Panc1 (cell line): Measurements from ENCODE around the gene SMIM35. TPM values are rescaled to one million over a fixed set of nuclear protein-coding genes. Genes with fewer than 3 reads are reported as not detected.

Source experiments
- ATAC-seq: fragments of 200-7000 bp; cut with Tn5 transposase; 2 replicates; pipeline ENCODE4 v1.9.1; 2020; ENCODE audit warnings: mild to moderate bottlenecking, moderate library complexity
- BruUV-seq: library from RNA; stranded (reverse); fragments of 400-500 nt; replicated peaks from 2 replicates; lab custom pipeline; 2021; lab: Mats Ljungman, UMichigan
- CTCF ChIA-PET: fragments of 300-600 bp; sonication (Branson Sonifier 250); formaldehyde crosslinking; loops from one replicate; lab custom pipeline; 2022; ENCODE audit warnings: antibody characterized with exemption; lab: Charles Lee
- POLR2A ChIA-PET: fragments of 300-600 bp; sonication (Branson Sonifier 250); formaldehyde crosslinking; loops from one replicate; lab custom pipeline; 2022; ENCODE audit warnings: antibody characterized with exemption; lab: Charles Lee
- DNase-seq: peaks from one replicate; pipeline ENCODE4 v3.0.0-alpha.2; 2010; ENCODE audit warnings: low read depth, low spot score
- H3K27ac ChIP-seq: 2 replicates; pipeline ENCODE4 v1.5.1; 2011; ENCODE audit warnings: mild to moderate bottlenecking, low read length, inconsistent platforms
- H3K27me3 ChIP-seq: fragments of 200-500 bp; sonication (Bioruptor generic); 2 replicates; pipeline ENCODE4 v1.6.0; 2014; ENCODE audit warnings: low read length, inconsistent platforms; ENCODE audit not compliant: control insufficient read depth, insufficient read depth
- H3K36me3 ChIP-seq: fragments of 200-500 bp; sonication (Bioruptor generic); 2 replicates; pipeline ENCODE4 v1.5.1; 2014; ENCODE audit warnings: inconsistent platforms, mild to moderate bottlenecking, low read length, moderate library complexity; ENCODE audit not compliant: control insufficient read depth, insufficient read depth
- H3K4me1 ChIP-seq: 2 replicates; pipeline ENCODE4 v1.5.1; 2011; ENCODE audit warnings: inconsistent platforms, mild to moderate bottlenecking, low read length, moderate library complexity; ENCODE audit not compliant: control insufficient read depth, insufficient read depth
- H3K4me3 ChIP-seq, 2 experiments: 2 replicates each; pipeline ENCODE4 v1.5.1; 2011 to 2012; ENCODE audit warnings: low read depth in 2 of 2, low read length in 2 of 2, mild to moderate bottlenecking in 2 of 2, inconsistent platforms in 1 of 2, moderate library complexity in 1 of 2
- H3K9me3 ChIP-seq: fragments of 200-500 bp; sonication (Bioruptor generic); 2 replicates; pipeline ENCODE4 v1.5.1; 2014; ENCODE audit warnings: low read depth, mild to moderate bottlenecking, inconsistent platforms, low read length, moderate library complexity; ENCODE audit not compliant: control insufficient read depth, insufficient read depth
- CTCF ChIP-seq: fragments of 450-650 bp; IDR thresholded peaks from 2 replicates; pipeline ENCODE4 v1.5.1; 2017; ENCODE audit warnings: mild to moderate bottlenecking
- POLR2AphosphoS5 ChIP-seq: IDR thresholded peaks from 2 replicates; pipeline ENCODE4 v1.6.1; 2012; ENCODE audit warnings: mild to moderate bottlenecking, low read depth, low read length, moderate library complexity
- REST ChIP-seq, 2 experiments: IDR thresholded peaks; 2 replicates each; pipeline ENCODE4 v1.6.1; 2011 to 2012; ENCODE audit warnings: low read depth in 2 of 2, control low read depth in 1 of 2, low read length in 1 of 2, mild to moderate bottlenecking in 1 of 2, moderate library complexity in 1 of 2; ENCODE audit not compliant: insufficient read depth in 1 of 2
- SIN3A ChIP-seq: IDR thresholded peaks from 2 replicates; pipeline ENCODE4 v1.6.1; 2012; ENCODE audit warnings: low read depth, mild to moderate bottlenecking, low read length, moderate library complexity, borderline replicate concordance; ENCODE audit not compliant: insufficient read depth
- TCF7L2 ChIP-seq: IDR thresholded peaks from 2 replicates; pipeline ENCODE4 v1.6.1; 2011; ENCODE audit warnings: mild to moderate bottlenecking, low read depth, low read length, inconsistent platforms
- in situ Hi-C: cut with HindIII; loops from 2 replicates; pipeline ENCODE4 v1.10.0; 2016; ENCODE audit warnings: low sequenced_read_pairs, low pct_unique_long_range_greater_than_20kb
- intact Hi-C: fragments of 100-400 bp; cut with micrococcal nuclease; formaldehyde crosslinking; loops from one replicate; pipeline ENCODE4 v1.10.0; 2022; ENCODE audit not compliant: unreplicated experiment
- total RNA-seq: library from RNA; stranded (reverse); gene quantifications from one replicate; pipeline ENCODE4 v1.2.1, GENCODE V29; 2021; ENCODE audit not compliant: unreplicated experiment

SMIM35 gene
- total RNA-seq, 1 experiment from 2014 or later = not detected

GRCh38 chr11:117966908-117967307, 119.9 kb downstream of the SMIM35 start:
- H3K27ac ChIP-seq = no peak overlapping the region
- no peaks in the 10 kb centered on the region for H3K4me1 ChIP-seq
- no TSS peak for BruUV-seq
- CTCF ChIA-PET = no interaction called here
- H3K4me3 ChIP-seq = no peak overlapping the region
- in situ Hi-C loops = no loop called here
- POLR2A ChIA-PET = no interaction called here
- TF ChIP-seq SIN3A (no peak), CTCF (no peak), REST (IDR thresholded peaks at IDR 0.05; ENCODE audit: insufficient read depth in 1 of 2, low read depth in 2 of 2, low read length in 1 of 2) (no peak), TCF7L2 (no peak), POLR2AphosphoS5 (no peak)
- intact Hi-C loops = no loop called here
- ATAC-seq = no peak; the same call in 1 of the 2 replicates
- 0 out of 2 replicates have a peak, but pooled peaks cover 2% of the 10 kb centered on the region for H3K27me3 ChIP-seq
- no peaks in the 10 kb centered on the region for H3K36me3 ChIP-seq
- no peaks in the 10 kb centered on the region for H3K9me3 ChIP-seq
- no peak for DNase-seq

- in situ Hi-C loops (no loop called here), intact Hi-C loops (no loop called here)
- ChIA-PET POLR2A (no interaction called here), CTCF (no interaction called here)
- Histone ChIP-seq H3K9me3 (no peaks in the 10 kb centered on the region), H3K36me3 (no peaks in the 10 kb centered on the region), H3K27me3 (no peaks in the 10 kb centered on the region; the same call in 1 of the 2 replicates), H3K27ac (no peak overlapping the region), H3K4me3 (no peak overlapping the region), H3K4me1 (no peaks in the 10 kb centered on the region)
- ATAC-seq (no peak), DNase-seq (no peak)
- no peak for TF ChIP-seq REST (IDR thresholded peaks at IDR 0.05; ENCODE audit: insufficient read depth in 1 of 2, low read depth in 2 of 2, low read length in 1 of 2)
- TF ChIP-seq CTCF = no peak
- no peak for TF ChIP-seq TCF7L2
- TF ChIP-seq SIN3A = no peak
- TF ChIP-seq POLR2AphosphoS5 = no peak
- no TSS peak for BruUV-seq
These were observed 123.9 kb downstream of the SMIM35 start for GRCh38 chr11:117962826-117963225.
